Measurements from ENCODE around the gene PAPSS2. TPM values are rescaled to one million over a fixed set of nuclear protein-coding genes. Genes with fewer than 3 reads are reported as not detected.

The PAPSS2 gene
- total and polyA plus RNA-seq, 4 donors: 24.3 to 86.5 (median 59.3) TPM

DNA sequence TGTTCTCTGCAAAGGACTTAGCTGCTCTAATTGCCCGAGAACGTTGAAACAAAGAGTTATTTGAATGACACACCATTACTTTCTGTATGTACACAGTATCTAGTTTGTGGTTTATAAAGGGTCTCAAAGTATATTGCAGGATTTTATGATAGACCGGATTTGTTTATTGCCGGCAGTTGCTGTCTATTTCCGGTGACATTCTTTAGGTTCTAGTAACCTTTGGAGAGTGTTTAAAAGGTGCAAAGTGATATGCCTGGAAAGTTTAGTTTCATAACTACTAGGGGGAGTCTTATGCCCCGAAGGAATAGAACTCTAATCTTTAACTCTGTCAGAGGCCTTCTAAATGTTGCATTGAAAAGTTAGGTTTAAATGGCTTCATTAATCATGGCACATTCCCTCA lies 63.8 kb downstream of the PAPSS2 start:
- H3K4me3 ChIP-seq (ENCODE audit: low read depth in 1 of 3, low read length in 3 of 3): no peak overlapping the region
- 81% methylated on average over 6 of the region's 6 CpGs for WGBS
- H3K27me3 ChIP-seq (ENCODE audit: control insufficient read depth in 4 of 4, insufficient read depth in 4 of 4, low read length in 3 of 4): no peaks in the 10 kb centered on the region
- no peaks in the 10 kb centered on the region for H3K4me1 ChIP-seq (ENCODE audit: control insufficient read depth in 4 of 4, insufficient read depth in 4 of 4, low read length in 3 of 4)
- peaks cover 1 to 17% (median 12%) of the 10 kb centered on the region in 4 donors for H3K36me3 ChIP-seq (ENCODE audit: control insufficient read depth in 4 of 4, insufficient read depth in 3 of 4, low read depth in 1 of 4, low read length in 3 of 4)
- no peaks in the 10 kb centered on the region for H3K9me3 ChIP-seq (ENCODE audit: control insufficient read depth in 4 of 4, low read length in 3 of 4)
- H3K9ac ChIP-seq (ENCODE audit: low read depth in 1 of 2, low read length in 2 of 2): no peak overlapping the region
- no peak for DNase-seq (ENCODE audit: low spot score)
- TF ChIP-seq ZBTB33 (IDR thresholded peaks at IDR 0.05): no peak
- no peak overlapping the region for H3K27ac ChIP-seq (ENCODE audit: low read depth in 1 of 2, low read length in 2 of 2)

DNA sequence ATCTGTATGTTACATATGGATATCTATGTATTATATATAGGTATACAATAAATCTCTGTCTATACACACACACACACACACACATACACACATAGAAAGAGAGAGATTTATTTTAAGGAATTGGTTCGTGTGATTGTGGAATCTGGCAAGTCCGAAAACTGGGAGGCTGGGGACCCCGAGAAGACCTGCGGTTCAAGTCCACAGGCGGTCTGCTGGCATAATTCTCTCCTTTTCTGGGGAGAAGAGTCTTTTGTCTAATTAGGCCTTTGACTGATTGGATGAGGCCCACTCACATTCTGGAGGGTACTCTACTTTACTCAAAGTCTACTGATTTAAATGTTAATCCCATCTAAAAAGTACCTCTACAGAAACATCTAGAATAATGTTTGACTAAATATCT lies 65.1 kb downstream of the PAPSS2 start:
- no peak overlapping the region for H3K9ac ChIP-seq (ENCODE audit: low read depth in 1 of 2, low read length in 2 of 2)
- 97% methylated on average over 5 of the region's 5 CpGs for WGBS
- H3K4me1 ChIP-seq (ENCODE audit: control insufficient read depth in 4 of 4, insufficient read depth in 4 of 4, low read length in 3 of 4): no peaks in the 10 kb centered on the region
- DNase-seq (ENCODE audit: low spot score): no peak
- no peaks in the 10 kb centered on the region for H3K27me3 ChIP-seq (ENCODE audit: control insufficient read depth in 4 of 4, insufficient read depth in 4 of 4, low read length in 3 of 4)
- no peak overlapping the region for H3K27ac ChIP-seq (ENCODE audit: low read depth in 1 of 2, low read length in 2 of 2)
- H3K36me3 ChIP-seq (ENCODE audit: control insufficient read depth in 4 of 4, insufficient read depth in 3 of 4, low read depth in 1 of 4, low read length in 3 of 4): peaks cover 1 to 13% (median 8%) of the 10 kb centered on the region in 4 donors
- no peak overlapping the region for H3K4me3 ChIP-seq (ENCODE audit: low read depth in 1 of 3, low read length in 3 of 3)
- no peak for TF ChIP-seq HNF4G (IDR thresholded peaks at IDR 0.05)
- TF ChIP-seq YY1 (IDR thresholded peaks at IDR 0.05): no peak
- TF ChIP-seq JUND (IDR thresholded peaks at IDR 0.05): no peak
- no peak for TF ChIP-seq ZBTB33 (IDR thresholded peaks at IDR 0.05)
- TF ChIP-seq RAD21 (IDR thresholded peaks at IDR 0.05): no peak
- no peak for TF ChIP-seq HNF4A (conservative IDR thresholded peaks at IDR 0.05)
- TF ChIP-seq TAF1 (conservative IDR thresholded peaks at IDR 0.05): no peak
- TF ChIP-seq, protein P1, sequence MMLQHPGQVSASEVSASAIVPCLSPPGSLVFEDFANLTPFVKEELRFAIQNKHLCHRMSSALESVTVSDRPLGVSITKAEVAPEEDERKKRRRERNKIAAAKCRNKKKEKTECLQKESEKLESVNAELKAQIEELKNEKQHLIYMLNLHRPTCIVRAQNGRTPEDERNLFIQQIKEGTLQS (IDR thresholded peaks at IDR 0.05): no peak
- no peaks in the 10 kb centered on the region for H3K9me3 ChIP-seq (ENCODE audit: control insufficient read depth in 4 of 4, low read length in 3 of 4)

DNA sequence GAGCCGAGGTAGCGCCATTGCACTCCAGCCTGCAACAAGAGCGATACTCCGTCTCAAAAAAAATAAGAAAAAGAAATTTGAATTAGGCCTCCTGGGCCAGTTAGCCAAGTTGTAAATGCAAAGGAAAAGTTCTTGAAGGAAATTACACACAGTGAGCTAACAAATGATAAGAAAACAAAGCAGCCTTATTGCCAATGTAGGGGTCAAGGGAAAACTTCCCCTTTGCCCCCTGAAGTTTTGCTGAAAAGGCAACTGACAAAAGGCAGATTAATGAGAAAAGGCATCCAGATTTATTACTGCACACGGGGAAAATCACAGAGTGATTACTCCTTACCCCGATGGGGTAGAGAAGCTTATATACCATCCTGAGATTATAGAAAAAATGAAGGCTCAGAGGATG lies 70.3 kb downstream of the PAPSS2 start:
- Histone ChIP-seq H3K27ac (ENCODE audit: low read depth in 1 of 2, low read length in 2 of 2) (no peak overlapping the region), H3K9me3 (ENCODE audit: control insufficient read depth in 4 of 4, low read length in 3 of 4) (no peaks in the 10 kb centered on the region), H3K4me3 (ENCODE audit: low read depth in 1 of 3, low read length in 3 of 3) (no peak overlapping the region), H3K9ac (ENCODE audit: low read depth in 1 of 2, low read length in 2 of 2) (no peak overlapping the region), H3K27me3 (ENCODE audit: control insufficient read depth in 4 of 4, insufficient read depth in 4 of 4, low read length in 3 of 4) (no peaks in the 10 kb centered on the region), H3K36me3 (ENCODE audit: control insufficient read depth in 4 of 4, insufficient read depth in 3 of 4, low read depth in 1 of 4, low read length in 3 of 4) (peaks cover 4 to 28% (median 4%) of the 10 kb centered on the region in 4 donors), H3K4me1 (ENCODE audit: control insufficient read depth in 4 of 4, insufficient read depth in 4 of 4, low read length in 3 of 4) (peaks cover 0 to 4% (median 0%) of the 10 kb centered on the region in 4 donors)
- TF ChIP-seq NR2F2 (IDR thresholded peaks at IDR 0.05) (peak; percentile 12), ZBTB33 (IDR thresholded peaks at IDR 0.05) (no peak)
- WGBS: 86% methylated on average over 6 of the region's 6 CpGs
- DNase-seq (ENCODE audit: low spot score): no peak

Measured in liver (tissue), 9 donors.